Measurements from ENCODE around the gene KLC3.

GRCh38 chr19:45336696-45337251 lies 3.8 kb upstream of the KLC3 start:
- no peak for TF ChIP-seq POLR2AphosphoS5 (IDR thresholded peaks at IDR 0.05; ENCODE audit: borderline replicate concordance, low read depth, low read length)
- TF ChIP-seq EZH2 (IDR thresholded peaks at IDR 0.05), result no peak
